Suprapubic skin (tissue), 4 donors: ENCODE data around the gene CCDC136. TPM values are rescaled to one million over a fixed set of nuclear protein-coding genes. Genes with fewer than 3 reads are reported as not detected.
A peak's percentile ranks its signal among the peaks of the same experiment; 100 is the strongest.

Source experiments
- DNase-seq, 2 donors: peaks; one replicate each; pipeline ENCODE4 v3.0.0-alpha.2; 2019; ENCODE audit warnings: low spot score in 2 of 2
- H3K27ac ChIP-seq: fragments of 200-600 bp; sonication (generic); one replicate; pipeline ENCODE4 v1.5.1; 2019
- H3K27me3 ChIP-seq: fragments of 200-600 bp; sonication (generic); one replicate; pipeline ENCODE4 v1.5.1; 2019
- H3K36me3 ChIP-seq: fragments of 200-600 bp; sonication (generic); one replicate; pipeline ENCODE4 v1.5.1; 2019
- H3K4me1 ChIP-seq: fragments of 200-600 bp; sonication (generic); one replicate; pipeline ENCODE4 v1.5.1; 2019
- H3K4me3 ChIP-seq: fragments of 200-600 bp; sonication (generic); one replicate; pipeline ENCODE4 v1.5.1; 2019; ENCODE audit warnings: mild to moderate bottlenecking
- H3K9me3 ChIP-seq: fragments of 200-600 bp; sonication (generic); one replicate; pipeline ENCODE4 v1.5.1; 2019
- EP300 ChIP-seq: sonication (generic); formaldehyde crosslinking; IDR thresholded peaks from one replicate; pipeline ENCODE4 v1.6.1; 2017; ENCODE audit warnings: antibody characterized with exemption
- POLR2A ChIP-seq, 2 donors: fragments of 450-650 bp; IDR thresholded peaks; one replicate each; pipeline ENCODE4 v1.6.1; 2017; ENCODE audit warnings: antibody characterized with exemption in 2 of 2, mild to moderate bottlenecking in 2 of 2, moderate library complexity in 2 of 2
- POLR2AphosphoS5 ChIP-seq, 3 donors: sonication (generic); formaldehyde crosslinking; IDR thresholded peaks; one replicate each; pipeline ENCODE4 v1.6.1; 2017; ENCODE audit warnings: antibody characterized with exemption in 3 of 3
- WGBS: methylation state at CpG from one replicate; pipeline ENCODE4 v1.1.5; 2018; 5-methylcytosine and 5-hydroxymethylcytosine counted together
- total RNA-seq, 4 donors: library from RNA; depleted of rRNA; stranded (reverse); fragments of >200 nt; gene quantifications; one replicate each; pipeline ENCODE4 v1.1.0, GENCODE V29; 2016
- TF ChIP-seq, protein P1 (sequence below), 2 donors: fragments of 200-600 bp in 1 of 2; fragments of 450-650 bp in 1 of 2; sonication (generic) in 1 of 2; IDR thresholded peaks; one replicate each; pipeline ENCODE4 v1.5.1; 2016 to 2019; ENCODE audit warnings: antibody characterized with exemption in 2 of 2, mild to moderate bottlenecking in 1 of 2, moderate library complexity in 1 of 2

CCDC136 gene
- total RNA-seq, 4 donors from 2014 or later, result 0.95 to 4.8 (median 2.1) TPM

DNA sequence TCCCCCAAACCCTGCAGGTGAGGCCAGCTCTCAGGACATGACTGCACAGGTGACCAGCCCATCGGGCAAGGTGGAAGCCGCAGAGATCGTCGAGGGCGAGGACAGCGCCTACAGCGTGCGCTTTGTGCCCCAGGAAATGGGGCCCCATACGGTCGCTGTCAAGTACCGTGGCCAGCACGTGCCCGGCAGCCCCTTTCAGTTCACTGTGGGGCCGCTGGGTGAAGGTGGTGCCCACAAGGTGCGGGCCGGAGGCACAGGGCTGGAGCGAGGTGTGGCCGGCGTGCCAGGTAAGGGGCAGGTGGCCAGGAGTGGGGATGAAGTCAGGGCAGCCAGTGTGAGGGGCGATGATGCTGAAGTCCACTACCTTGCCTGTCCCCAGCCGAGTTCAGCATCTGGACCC lies 62.6 kb downstream of the CCDC136 start:
- WGBS, result 60% methylated on average over 1 of the region's 21 CpGs
- DNase-seq, result no peak
- no peaks in the 10 kb centered on the region for H3K9me3 ChIP-seq
- H3K36me3 ChIP-seq, result peaks cover 31% of the 10 kb centered on the region
- peaks cover 24% of the 10 kb centered on the region for H3K4me1 ChIP-seq
- H3K27me3 ChIP-seq, result no peaks in the 10 kb centered on the region
- H3K27ac ChIP-seq, result no peak overlapping the region
- no peak overlapping the region for H3K4me3 ChIP-seq
- TF ChIP-seq POLR2A (IDR thresholded peaks at IDR 0.05) (no peak), EP300 (no peak), POLR2AphosphoS5 (IDR thresholded peaks at IDR 0.05) (no peak)
- TF ChIP-seq, protein P1, sequence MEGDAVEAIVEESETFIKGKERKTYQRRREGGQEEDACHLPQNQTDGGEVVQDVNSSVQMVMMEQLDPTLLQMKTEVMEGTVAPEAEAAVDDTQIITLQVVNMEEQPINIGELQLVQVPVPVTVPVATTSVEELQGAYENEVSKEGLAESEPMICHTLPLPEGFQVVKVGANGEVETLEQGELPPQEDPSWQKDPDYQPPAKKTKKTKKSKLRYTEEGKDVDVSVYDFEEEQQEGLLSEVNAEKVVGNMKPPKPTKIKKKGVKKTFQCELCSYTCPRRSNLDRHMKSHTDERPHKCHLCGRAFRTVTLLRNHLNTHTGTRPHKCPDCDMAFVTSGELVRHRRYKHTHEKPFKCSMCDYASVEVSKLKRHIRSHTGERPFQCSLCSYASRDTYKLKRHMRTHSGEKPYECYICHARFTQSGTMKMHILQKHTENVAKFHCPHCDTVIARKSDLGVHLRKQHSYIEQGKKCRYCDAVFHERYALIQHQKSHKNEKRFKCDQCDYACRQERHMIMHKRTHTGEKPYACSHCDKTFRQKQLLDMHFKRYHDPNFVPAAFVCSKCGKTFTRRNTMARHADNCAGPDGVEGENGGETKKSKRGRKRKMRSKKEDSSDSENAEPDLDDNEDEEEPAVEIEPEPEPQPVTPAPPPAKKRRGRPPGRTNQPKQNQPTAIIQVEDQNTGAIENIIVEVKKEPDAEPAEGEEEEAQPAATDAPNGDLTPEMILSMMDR (IDR thresholded peaks at IDR 0.05), result no peak

GRCh38 chr7:128855559-128855958 lies 63.8 kb downstream of the CCDC136 start:
- no peak for DNase-seq
- Histone ChIP-seq H3K4me3 (no peak overlapping the region), H3K36me3 (peaks cover 23% of the 10 kb centered on the region), H3K9me3 (no peaks in the 10 kb centered on the region), H3K4me1 (peaks cover 34% of the 10 kb centered on the region), H3K27ac (no peak overlapping the region), H3K27me3 (no peaks in the 10 kb centered on the region)
- WGBS, result 89% methylated on average over 3 of the region's 3 CpGs
- TF ChIP-seq POLR2A (IDR thresholded peaks at IDR 0.05), result no peak
- TF ChIP-seq POLR2AphosphoS5 (IDR thresholded peaks at IDR 0.05), result no peak
- TF ChIP-seq, protein P1 (IDR thresholded peaks at IDR 0.05), result no peak
- no peak for TF ChIP-seq EP300

GRCh38 chr7:128856001-128856718 lies 64.4 kb downstream of the CCDC136 start:
- H3K36me3 ChIP-seq, result peaks cover 17% of the 10 kb centered on the region
- DNase-seq, result no peak
- H3K27me3 ChIP-seq, result no peaks in the 10 kb centered on the region
- WGBS, result 81% methylated on average over 16 of the region's 17 CpGs
- H3K4me3 ChIP-seq, result no peak overlapping the region
- TF ChIP-seq POLR2AphosphoS5 (IDR thresholded peaks at IDR 0.05) (no peak), POLR2A (IDR thresholded peaks at IDR 0.05) (no peak), EP300 (no peak)
- TF ChIP-seq, protein P1 (IDR thresholded peaks at IDR 0.05), result no peak
- peaks cover 39% of the 10 kb centered on the region for H3K4me1 ChIP-seq
- no peak overlapping the region for H3K27ac ChIP-seq
- no peaks in the 10 kb centered on the region for H3K9me3 ChIP-seq

DNA sequence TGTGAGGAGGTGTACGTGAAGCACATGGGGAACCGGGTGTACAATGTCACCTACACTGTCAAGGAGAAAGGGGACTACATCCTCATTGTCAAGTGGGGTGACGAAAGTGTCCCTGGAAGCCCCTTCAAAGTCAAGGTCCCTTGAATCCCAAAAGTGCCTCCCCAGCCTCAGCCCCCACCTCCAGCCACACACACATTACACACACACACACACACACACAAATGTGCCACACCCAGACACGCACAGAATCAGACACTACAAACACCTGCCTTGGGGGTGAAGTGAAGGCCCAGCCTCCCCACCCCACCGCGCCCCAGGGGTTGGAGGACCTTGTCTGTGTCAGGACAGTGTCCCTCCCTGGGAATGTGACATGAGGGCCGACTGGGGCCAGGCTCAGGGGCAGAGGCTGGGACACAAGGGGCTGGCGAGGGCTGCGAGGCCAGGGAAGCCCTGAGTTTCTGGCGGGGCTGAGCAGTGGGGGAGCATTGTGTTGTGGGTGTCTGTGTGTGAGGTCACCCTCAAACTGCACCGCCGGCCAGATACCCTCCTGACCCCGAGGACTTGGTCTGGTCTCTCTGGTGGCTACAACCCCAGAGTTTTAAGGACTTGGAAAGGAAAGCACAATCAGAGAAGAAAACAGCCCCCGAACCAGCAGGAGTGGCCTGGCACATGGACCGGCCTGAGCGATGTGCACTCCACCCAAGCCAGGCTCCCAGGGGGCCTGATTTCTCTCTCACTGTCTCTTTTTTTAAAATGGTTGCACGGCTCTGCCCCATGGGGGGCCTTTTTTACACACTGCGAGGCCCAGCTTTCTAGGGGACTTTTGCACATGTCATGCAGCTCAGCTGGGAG lies 66.8 kb downstream of the CCDC136 start:
- H3K27ac ChIP-seq, result peak overlapping the region; percentile 54
- H3K4me3 ChIP-seq, result no peak overlapping the region
- H3K27me3 ChIP-seq, result no peaks in the 10 kb centered on the region
- H3K36me3 ChIP-seq, result peaks cover 11% of the 10 kb centered on the region
- TF ChIP-seq POLR2A (IDR thresholded peaks at IDR 0.05), result no peak
- TF ChIP-seq EP300, result no peak
- no peak for TF ChIP-seq POLR2AphosphoS5 (IDR thresholded peaks at IDR 0.05)
- TF ChIP-seq, protein P1 (IDR thresholded peaks at IDR 0.05), result no peak
- no peak for DNase-seq
- peaks cover 48% of the 10 kb centered on the region for H3K4me1 ChIP-seq
- 65% methylated on average over 11 of the region's 18 CpGs for WGBS
- no peaks in the 10 kb centered on the region for H3K9me3 ChIP-seq
